Transverse colon (tissue), 1 donor: ENCODE measurements around the gene LMAN2L.

ENCODE experiments used
- EP300 ChIP-seq: sonication (generic); formaldehyde crosslinking; IDR thresholded peaks from one replicate; pipeline ENCODE4 v1.6.1; 2017; ENCODE audit warnings: antibody characterized with exemption, low read depth
- POLR2A ChIP-seq: fragments of 450-650 bp; IDR thresholded peaks from one replicate; pipeline ENCODE4 v1.6.1; 2016; ENCODE audit warnings: antibody characterized with exemption, mild to moderate bottlenecking, moderate library complexity

DNA sequence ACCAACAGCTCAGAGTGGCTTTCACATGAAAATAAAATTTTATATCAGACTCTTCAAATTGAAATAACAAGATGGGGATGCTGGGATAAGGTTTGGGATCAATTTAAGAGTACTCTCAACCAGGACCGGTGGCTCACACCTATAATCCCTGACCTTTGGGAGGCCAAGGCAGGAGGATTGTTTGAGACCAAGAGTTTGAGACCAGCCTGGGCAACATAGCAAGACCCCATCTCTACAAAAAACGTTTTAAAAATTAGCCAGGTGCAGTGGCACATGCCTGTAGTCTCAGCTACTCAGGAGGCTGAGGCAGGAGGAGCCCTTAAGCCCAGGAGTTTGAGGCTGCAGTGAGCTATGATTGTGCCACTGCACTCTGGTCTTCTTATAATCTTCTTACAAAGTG is 2.6 kb downstream of the LMAN2L start:
- TF ChIP-seq POLR2A (no peak), EP300 (no peak)
